ENCODE results near the gene DLK2. TPM values are rescaled to one million over a fixed set of nuclear protein-coding genes. Genes with fewer than 3 reads are reported as not detected.

Gene DLK2
- total and polyA plus RNA-seq, 2 of the 13 experiments (the other 11 are each of a cell fraction or from before 2014, with no cell fraction given): 1.2 to 3.8 TPM

GRCh38 chr6:43432009-43432945, 23.1 kb downstream of the DLK2 start:
- Histone ChIP-seq H3K27ac (ENCODE audit: extremely low read length, insufficient read depth, low read length) (no peak overlapping the region), H3K4me2 (ENCODE audit: low read depth, low read length) (no peak overlapping the region), H3K9me3 (ENCODE audit: low read length) (no peaks in the 10 kb centered on the region), H2AFZ (ENCODE audit: low read length) (no peak overlapping the region), H4K20me1 (ENCODE audit: insufficient read depth, low read length) (no peaks in the 10 kb centered on the region), H3K27me3 (ENCODE audit: control insufficient read depth in 1 of 2, insufficient read depth in 2 of 2, low read length in 2 of 2) (no peaks in the 10 kb centered on the region; a peak in 1 of 5 replicates), H3K9ac (ENCODE audit: insufficient read depth, low read depth, low read length) (no peak overlapping the region), H3K4me3 (replicated peaks in 1 of 3; ENCODE audit: insufficient read depth in 1 of 3, low read depth in 2 of 3, low read length in 3 of 3) (no peak overlapping the region), H3K79me2 (ENCODE audit: insufficient read depth, low read length) (peaks cover 14% of the 10 kb centered on the region), H3K36me3 (replicated peaks in 1 of 2; ENCODE audit: control insufficient read depth in 1 of 2, insufficient read depth in 2 of 2, low read length in 2 of 2) (peaks cover 0 to 11% of the 10 kb centered on the region in 2 experiments; a peak in 3 of 5 replicates), H3K4me1 (ENCODE audit: insufficient read depth, low read length) (peaks cover 41% of the 10 kb centered on the region)
- WGBS (ENCODE audit: low lambda C conversion rate): 96% methylated on average over 12 of the region's 19 CpGs
- no TSS peak for BruUV-seq (replicated peaks)
- FAIRE-seq (no peak), ATAC-seq (no peak), DNase-seq (ENCODE audit: low spot score) (no peak)
- ChIA-PET POLR2A (interaction anchor here (0.5 kb wide), 1 partner anchor 25 kb away, joined by 3 read pairs; no protein-coding TSS in a partner anchor), CTCF (ENCODE audit: low intra/inter-chr PET ratio, low total read pairs) (no interaction called here)
- intact Hi-C loops (cut with micrococcal nuclease; ENCODE audit: unreplicated experiment): loop anchor here (10.0 kb wide), 1 partner anchor 63 kb away; no protein-coding TSS in a partner anchor
- in situ Hi-C loops (cut with HindIII; ENCODE audit: extremely low pct_ligation_motif_present, low pct_unique_long_range_greater_than_20kb): no loop called here
- no peak for TF ChIP-seq DPF2 (CRISPR knock-in tag; IDR thresholded peaks at IDR 0.05; ENCODE audit: borderline replicate concordance, low read depth)
- TF ChIP-seq WIZ (CRISPR knock-in tag; IDR thresholded peaks at IDR 0.05): no peak
- TF ChIP-seq ZNF280D (CRISPR knock-in tag; IDR thresholded peaks at IDR 0.05): no peak
- TF ChIP-seq ZNF841 (CRISPR knock-in tag; IDR thresholded peaks at IDR 0.05; ENCODE audit: borderline replicate concordance): no peak
- 0 out of 2 replicates have a peak, but pooled peaks have one; percentile 26 for TF ChIP-seq ZNF768 (CRISPR knock-in tag; IDR thresholded peaks at IDR 0.05)
- TF ChIP-seq BORCS8-MEF2B (CRISPR knock-in tag; IDR thresholded peaks at IDR 0.05): no peak
- TF ChIP-seq ZNF660 (CRISPR knock-in tag; IDR thresholded peaks at IDR 0.05; ENCODE audit: borderline replicate concordance, low read depth): no peak
- TF ChIP-seq ZNF597 (CRISPR knock-in tag; IDR thresholded peaks at IDR 0.05): no peak
- TF ChIP-seq ZNF777 (CRISPR knock-in tag; IDR thresholded peaks at IDR 0.05): no peak
- TF ChIP-seq ZNF891 (CRISPR knock-in tag; IDR thresholded peaks at IDR 0.05): 0 out of 2 replicates have a peak, but pooled peaks have one; percentile 13
- no peak for TF ChIP-seq HMG20A (CRISPR knock-in tag; IDR thresholded peaks at IDR 0.05; ENCODE audit: borderline replicate concordance)
- no peak for TF ChIP-seq KLF13 (CRISPR knock-in tag; IDR thresholded peaks at IDR 0.05)
- no peak for TF ChIP-seq ZNF839 (CRISPR knock-in tag; IDR thresholded peaks at IDR 0.05; ENCODE audit: borderline replicate concordance)
- no peak for TF ChIP-seq ZNF256 (CRISPR knock-in tag; conservative IDR thresholded peaks at IDR 0.05)
- TF ChIP-seq, protein P1, sequence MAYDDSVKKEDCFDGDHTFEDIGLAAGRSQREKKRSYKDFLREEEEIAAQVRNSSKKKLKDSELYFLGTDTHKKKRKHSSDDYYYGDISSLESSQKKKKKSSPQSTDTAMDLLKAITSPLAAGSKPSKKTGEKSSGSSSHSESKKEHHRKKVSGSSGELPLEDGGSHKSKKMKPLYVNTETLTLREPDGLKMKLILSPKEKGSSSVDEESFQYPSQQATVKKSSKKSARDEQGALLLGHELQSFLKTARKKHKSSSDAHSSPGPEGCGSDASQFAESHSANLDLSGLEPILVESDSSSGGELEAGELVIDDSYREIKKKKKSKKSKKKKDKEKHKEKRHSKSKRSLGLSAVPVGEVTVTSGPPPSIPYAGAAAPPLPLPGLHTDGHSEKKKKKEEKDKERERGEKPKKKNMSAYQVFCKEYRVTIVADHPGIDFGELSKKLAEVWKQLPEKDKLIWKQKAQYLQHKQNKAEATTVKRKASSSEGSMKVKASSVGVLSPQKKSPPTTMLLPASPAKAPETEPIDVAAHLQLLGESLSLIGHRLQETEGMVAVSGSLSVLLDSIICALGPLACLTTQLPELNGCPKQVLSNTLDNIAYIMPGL (CRISPR knock-in tag; IDR thresholded peaks at IDR 0.05; ENCODE audit: borderline replicate concordance in 1 of 2, low read depth in 1 of 2): no peak
- TF ChIP-seq MXI1 (IDR thresholded peaks at IDR 0.05; ENCODE audit: borderline replicate concordance, low read depth, low read length): no peak
- TF ChIP-seq REPIN1 (CRISPR knock-in tag; IDR thresholded peaks at IDR 0.05; ENCODE audit: borderline replicate concordance, low read depth): no peak
- TF ChIP-seq ATAD3A (CRISPR knock-in tag; IDR thresholded peaks at IDR 0.05): no peak
